OCI-LY1 (cell line): ENCODE data around the gene DEFB128.

ENCODE experiments used
- H2AFZ ChIP-seq: fragments of 200-600 bp; sonication (generic), shearing (Covaris generic); 2 replicates; pipeline ENCODE4 v1.6.0; 2014; ENCODE audit warnings: antibody characterized with exemption, mild to moderate bottlenecking, low read length
- H3F3A ChIP-seq: fragments of 200-600 bp; sonication (generic), shearing (Covaris generic); 2 replicates; pipeline ENCODE4 v1.6.0; 2014; ENCODE audit warnings: mild to moderate bottlenecking, antibody characterized with exemption, low read length, moderate library complexity; ENCODE audit not compliant: insufficient read depth
- H3K27ac ChIP-seq: fragments of 200-600 bp; sonication (generic); 2 replicates; pipeline ENCODE4 v1.5.1; 2014; ENCODE audit warnings: low read length, mixed run types, mild to moderate bottlenecking, low read depth; ENCODE audit not compliant: poor library complexity, severe bottlenecking
- H3K27me3 ChIP-seq: fragments of 200-600 bp; sonication (generic); 2 replicates; pipeline ENCODE4 v1.6.0; 2014; ENCODE audit warnings: antibody characterized with exemption, mild to moderate bottlenecking, low read length, moderate library complexity; ENCODE audit not compliant: insufficient read depth
- H3K36me3 ChIP-seq: fragments of 200-600 bp; sonication (generic); 2 replicates; pipeline ENCODE4 v1.6.1; 2014; ENCODE audit warnings: mild to moderate bottlenecking, antibody characterized with exemption, low read length, moderate library complexity, mixed read lengths; ENCODE audit not compliant: insufficient read depth
- H3K4me1 ChIP-seq: fragments of 200-600 bp; sonication (generic); 2 replicates; pipeline ENCODE4 v1.5.1; 2014; ENCODE audit warnings: mild to moderate bottlenecking, low read length, moderate library complexity; ENCODE audit not compliant: insufficient read depth, severe bottlenecking
- H3K4me2 ChIP-seq: fragments of 200-600 bp; sonication (generic), shearing (Covaris generic); 2 replicates; pipeline ENCODE4 v1.6.1; 2014; ENCODE audit warnings: low read length
- H3K4me3 ChIP-seq: fragments of 200-600 bp; sonication (generic); 2 replicates; pipeline ENCODE4 v1.5.1; 2014; ENCODE audit warnings: low read length, low read depth, mild to moderate bottlenecking, mixed read lengths; ENCODE audit not compliant: poor library complexity, severe bottlenecking
- H3K79me2 ChIP-seq: fragments of 200-600 bp; shearing (Covaris generic); 2 replicates; pipeline ENCODE4 v1.6.1; 2016; ENCODE audit warnings: mixed run types, low read length, mixed read lengths; ENCODE audit not compliant: insufficient read depth
- H3K9ac ChIP-seq: fragments of 200-600 bp; sonication (generic), shearing (Covaris generic); 2 replicates; pipeline ENCODE4 v1.6.1; 2014; ENCODE audit warnings: mild to moderate bottlenecking, low read length, mixed read lengths
- H3K9me2 ChIP-seq: fragments of 200-600 bp; sonication (generic), shearing (Covaris generic); 2 replicates; pipeline ENCODE4 v1.6.1; 2014; ENCODE audit warnings: low read depth, mild to moderate bottlenecking, low read length, mixed read lengths
- H3K9me3 ChIP-seq: fragments of 200-600 bp; shearing (Covaris generic); 2 replicates; pipeline ENCODE4 v1.6.1; 2014; ENCODE audit warnings: low read length, mixed read lengths
- H4K20me1 ChIP-seq: fragments of 200-600 bp; sonication (generic), shearing (Covaris generic); 2 replicates; pipeline ENCODE4 v1.6.0; 2016; ENCODE audit warnings: mild to moderate bottlenecking, low read length; ENCODE audit not compliant: insufficient read depth
- EZH2 ChIP-seq: fragments of 200-600 bp; sonication (generic), shearing (Covaris generic); IDR thresholded peaks from 2 replicates; pipeline ENCODE4 v1.8.0; 2017; ENCODE audit warnings: borderline replicate concordance, mixed run types, mild to moderate bottlenecking, antibody characterized with exemption, low read length, moderate library complexity, mixed read lengths
- TF ChIP-seq, protein P1 (sequence below): fragments of 200-600 bp; sonication (generic), shearing (Covaris generic); IDR thresholded peaks from 2 replicates; pipeline ENCODE4 v1.5.1; 2017; ENCODE audit warnings: mild to moderate bottlenecking, antibody characterized with exemption, low read length, moderate library complexity, mixed read lengths

The DEFB128 gene

DNA sequence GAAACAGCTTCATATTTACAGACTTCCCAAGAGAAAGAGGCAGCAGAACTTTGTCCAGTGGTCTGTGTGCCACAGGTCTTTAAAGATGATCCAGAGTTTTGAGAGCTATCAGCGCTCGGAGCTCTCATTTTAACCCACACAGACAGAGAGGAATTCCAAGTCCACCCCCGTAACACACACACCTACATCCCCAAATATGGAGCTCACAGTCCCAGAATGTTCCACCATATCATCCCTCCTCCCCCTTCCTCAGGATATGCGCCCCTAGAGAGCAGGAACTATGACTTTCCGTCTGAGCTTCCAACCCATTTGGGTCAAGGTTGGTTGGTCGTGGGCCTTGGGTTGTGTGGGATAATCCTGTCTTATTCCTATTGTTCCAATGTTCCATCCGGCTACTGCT, at the start of gene DEFB128:
TSS of gene DEFB128 (minus strand) at position 101 of the 400 bp plus-strand sequence. CDS start at position 13, 88 bp downstream.
- Histone ChIP-seq H3K27me3 (no peaks in the 10 kb centered on the region), H3K79me2 (no peaks in the 10 kb centered on the region), H3K36me3 (no peaks in the 10 kb centered on the region), H3K4me3 (no peak within 1 kb of the TSS), H4K20me1 (no peaks in the 10 kb centered on the region), H3K9ac (no peak within 1 kb of the TSS), H2AFZ (no peak within 1 kb of the TSS), H3K4me2 (no peak within 1 kb of the TSS), H3K9me2 (no peaks in the 10 kb centered on the region), H3K9me3 (no peaks in the 10 kb centered on the region), H3K4me1 (no peaks in the 10 kb centered on the region), H3F3A (no peaks in the 10 kb centered on the region), H3K27ac (no peak within 1 kb of the TSS)
- no peak for TF ChIP-seq EZH2
- TF ChIP-seq, protein P1, sequence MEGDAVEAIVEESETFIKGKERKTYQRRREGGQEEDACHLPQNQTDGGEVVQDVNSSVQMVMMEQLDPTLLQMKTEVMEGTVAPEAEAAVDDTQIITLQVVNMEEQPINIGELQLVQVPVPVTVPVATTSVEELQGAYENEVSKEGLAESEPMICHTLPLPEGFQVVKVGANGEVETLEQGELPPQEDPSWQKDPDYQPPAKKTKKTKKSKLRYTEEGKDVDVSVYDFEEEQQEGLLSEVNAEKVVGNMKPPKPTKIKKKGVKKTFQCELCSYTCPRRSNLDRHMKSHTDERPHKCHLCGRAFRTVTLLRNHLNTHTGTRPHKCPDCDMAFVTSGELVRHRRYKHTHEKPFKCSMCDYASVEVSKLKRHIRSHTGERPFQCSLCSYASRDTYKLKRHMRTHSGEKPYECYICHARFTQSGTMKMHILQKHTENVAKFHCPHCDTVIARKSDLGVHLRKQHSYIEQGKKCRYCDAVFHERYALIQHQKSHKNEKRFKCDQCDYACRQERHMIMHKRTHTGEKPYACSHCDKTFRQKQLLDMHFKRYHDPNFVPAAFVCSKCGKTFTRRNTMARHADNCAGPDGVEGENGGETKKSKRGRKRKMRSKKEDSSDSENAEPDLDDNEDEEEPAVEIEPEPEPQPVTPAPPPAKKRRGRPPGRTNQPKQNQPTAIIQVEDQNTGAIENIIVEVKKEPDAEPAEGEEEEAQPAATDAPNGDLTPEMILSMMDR: no peak

DNA sequence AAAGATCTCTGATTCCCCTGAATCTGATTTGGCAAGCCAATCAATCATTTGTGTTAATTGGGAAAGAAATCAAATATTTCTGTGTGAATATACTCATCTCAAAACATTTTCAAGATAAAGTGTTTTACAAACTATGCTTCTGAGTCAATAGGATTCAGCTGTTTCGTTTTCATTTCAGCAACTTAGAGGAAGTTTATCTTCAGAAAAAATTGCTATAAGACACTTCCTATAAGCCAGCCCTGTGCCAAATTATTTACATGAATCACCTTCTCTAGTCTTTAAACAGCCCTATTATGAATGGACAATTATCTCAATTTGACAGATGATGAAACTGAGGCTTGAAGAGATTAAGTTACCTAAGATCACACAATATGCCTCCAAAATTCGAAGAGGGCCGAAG, 48.4 kb upstream of the DEFB128 start:
- H3K4me3 ChIP-seq: no peak overlapping the region
- H3K4me2 ChIP-seq: no peak overlapping the region

DNA sequence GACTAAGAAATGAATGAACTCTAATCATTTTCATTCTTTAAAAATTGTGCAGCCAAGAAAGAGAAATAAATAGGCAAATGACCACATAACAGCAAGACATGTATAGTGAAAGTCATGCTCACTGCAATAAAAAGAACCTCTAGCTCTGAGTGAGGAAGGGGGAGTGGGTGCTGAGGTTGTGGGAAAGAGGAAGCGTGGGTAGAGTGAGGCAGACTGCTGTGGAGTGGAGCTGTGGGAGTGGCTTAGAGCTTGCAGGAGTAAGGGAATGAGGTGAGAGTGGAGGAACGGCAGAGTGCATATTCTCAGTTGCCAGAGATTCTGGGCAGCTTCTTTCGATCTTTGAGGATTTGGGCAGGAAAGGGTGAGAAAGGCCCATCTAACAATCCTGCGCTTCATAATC, 48.0 kb upstream of the DEFB128 start:
- Histone ChIP-seq H3K27ac (no peak overlapping the region), H3K4me3 (no peak overlapping the region), H4K20me1 (no peaks in the 10 kb centered on the region), H3K9me2 (no peaks in the 10 kb centered on the region), H3K36me3 (no peaks in the 10 kb centered on the region), H3K79me2 (no peaks in the 10 kb centered on the region), H2AFZ (no peak overlapping the region), H3F3A (no peaks in the 10 kb centered on the region), H3K9me3 (no peaks in the 10 kb centered on the region), H3K4me1 (no peaks in the 10 kb centered on the region), H3K27me3 (no peaks in the 10 kb centered on the region; the same call in 1 of the 2 replicates), H3K9ac (no peak overlapping the region), H3K4me2 (no peak overlapping the region)
- TF ChIP-seq, protein P1: no peak
- no peak for TF ChIP-seq EZH2

More for the DNA sequence above, 48.4 kb upstream of the DEFB128 start:
- Histone ChIP-seq H4K20me1 (no peaks in the 10 kb centered on the region), H3K9me3 (no peaks in the 10 kb centered on the region), H3K9me2 (no peaks in the 10 kb centered on the region), H3K79me2 (no peaks in the 10 kb centered on the region), H3K4me1 (no peaks in the 10 kb centered on the region), H3F3A (no peaks in the 10 kb centered on the region), H2AFZ (no peak overlapping the region), H3K27me3 (no peaks in the 10 kb centered on the region; the same call in 1 of the 2 replicates), H3K36me3 (no peaks in the 10 kb centered on the region), H3K9ac (no peak overlapping the region), H3K27ac (no peak overlapping the region)
- TF ChIP-seq, protein P1: no peak
- no peak for TF ChIP-seq EZH2
